ENCODE results near the gene MARCHF11. TPM values are rescaled to one million over a fixed set of nuclear protein-coding genes. Genes with fewer than 3 reads are reported as not detected.

The MARCHF11 gene
- polyA plus RNA-seq, 12 donors = not detected

DNA sequence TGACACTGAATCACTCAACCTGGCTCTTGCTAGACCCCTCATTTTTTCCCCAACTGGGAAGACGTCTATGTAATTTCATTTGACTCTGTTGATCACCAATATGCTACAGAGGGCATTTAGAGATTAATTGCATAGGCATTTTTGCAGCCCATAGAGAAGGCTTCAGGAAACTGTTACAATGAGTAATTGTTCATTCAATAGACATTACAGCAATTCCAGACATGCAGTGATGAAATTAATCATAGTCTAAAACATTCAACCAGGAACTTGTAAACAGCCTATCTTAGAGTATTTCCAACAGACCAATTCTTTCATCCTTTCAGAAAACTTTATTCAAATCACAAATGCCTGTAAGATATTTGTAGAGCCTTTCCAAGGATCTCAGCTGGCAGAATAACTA is 122.3 kb downstream of the MARCHF11 start:
- DNase-seq = no peak

DNA sequence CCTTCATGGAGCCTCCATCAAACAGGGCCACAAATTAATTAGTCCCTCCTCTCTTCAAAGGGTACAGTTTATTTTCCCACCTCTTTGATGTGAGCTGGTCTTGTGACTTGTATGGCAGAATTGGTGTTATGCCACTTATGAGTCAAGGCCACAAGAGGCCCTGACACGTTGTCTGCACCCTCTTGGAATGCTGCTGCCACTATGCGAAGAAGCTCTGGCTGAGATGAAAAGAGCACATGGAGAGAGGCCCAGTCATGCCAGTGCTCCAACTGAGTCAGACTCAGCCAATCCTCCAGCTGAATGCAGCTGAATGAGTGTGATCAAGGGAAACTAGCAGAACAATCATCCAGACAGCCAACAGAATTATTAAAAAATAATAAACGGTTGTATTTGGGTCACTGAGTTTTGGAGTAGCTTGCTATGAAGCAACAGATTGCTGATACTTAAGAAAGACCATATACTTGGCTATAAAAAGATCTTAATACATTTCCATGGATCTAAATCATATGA is 128.3 kb downstream of the MARCHF11 start:
- DNase-seq = no peak

DNA sequence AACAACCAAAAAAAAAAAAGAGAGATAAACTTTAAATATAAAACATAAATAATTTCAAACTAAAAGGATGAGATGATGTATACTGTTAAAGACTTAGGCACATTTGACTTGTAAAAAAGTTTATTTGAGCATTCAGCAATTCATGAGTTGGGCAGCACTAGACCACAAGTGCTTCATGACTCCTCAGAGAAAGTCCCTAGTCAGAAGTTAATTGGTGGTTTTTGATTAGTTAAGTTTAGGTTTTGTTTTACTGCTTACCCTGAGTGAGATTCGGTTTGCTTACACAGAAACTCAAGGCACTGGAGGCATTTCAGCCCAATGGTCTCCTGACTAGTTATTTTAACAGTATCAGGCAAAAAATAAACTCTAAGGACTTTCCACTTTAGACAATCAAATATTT is 129.2 kb downstream of the MARCHF11 start:
- DNase-seq = no peak

DNA sequence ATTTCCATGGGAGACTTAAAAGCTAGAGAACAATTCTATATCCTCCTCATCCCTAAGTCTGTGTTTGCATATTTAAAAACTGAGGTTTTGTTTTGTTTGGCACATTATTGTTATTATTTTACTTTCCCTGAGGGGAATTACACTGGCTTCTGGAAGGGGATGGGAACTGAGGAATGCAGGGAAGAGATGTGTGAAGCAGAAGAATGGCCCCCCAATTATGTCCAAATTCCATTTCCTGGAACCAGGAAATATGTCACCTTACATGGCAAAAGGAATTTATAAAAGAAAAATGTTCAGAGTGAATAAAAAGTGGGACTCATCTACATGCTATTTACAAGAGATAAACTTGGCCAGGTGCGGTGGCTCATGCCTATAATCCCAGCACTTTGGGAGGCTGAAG is 129.8 kb downstream of the MARCHF11 start:
- no peak for DNase-seq

DNA sequence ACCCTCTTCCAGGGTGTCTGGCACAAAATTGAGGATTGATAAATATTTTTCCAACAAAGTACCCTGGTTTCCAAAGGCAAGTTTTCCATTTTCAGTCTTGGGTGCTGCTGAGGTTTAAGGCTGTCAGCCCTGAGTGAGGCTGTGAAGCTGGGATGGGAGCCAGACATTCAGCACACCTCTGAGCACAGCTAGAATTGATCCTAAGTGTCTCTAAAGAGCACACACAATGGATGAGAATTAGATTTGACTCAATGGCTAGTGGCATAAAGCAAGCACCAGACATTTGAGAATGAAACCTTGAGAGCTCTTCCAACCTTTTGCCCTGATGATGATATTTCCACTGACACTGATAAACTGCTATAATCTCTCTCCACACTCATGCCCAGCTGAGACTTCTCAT is 131.5 kb downstream of the MARCHF11 start:
- no peak for DNase-seq

DNA sequence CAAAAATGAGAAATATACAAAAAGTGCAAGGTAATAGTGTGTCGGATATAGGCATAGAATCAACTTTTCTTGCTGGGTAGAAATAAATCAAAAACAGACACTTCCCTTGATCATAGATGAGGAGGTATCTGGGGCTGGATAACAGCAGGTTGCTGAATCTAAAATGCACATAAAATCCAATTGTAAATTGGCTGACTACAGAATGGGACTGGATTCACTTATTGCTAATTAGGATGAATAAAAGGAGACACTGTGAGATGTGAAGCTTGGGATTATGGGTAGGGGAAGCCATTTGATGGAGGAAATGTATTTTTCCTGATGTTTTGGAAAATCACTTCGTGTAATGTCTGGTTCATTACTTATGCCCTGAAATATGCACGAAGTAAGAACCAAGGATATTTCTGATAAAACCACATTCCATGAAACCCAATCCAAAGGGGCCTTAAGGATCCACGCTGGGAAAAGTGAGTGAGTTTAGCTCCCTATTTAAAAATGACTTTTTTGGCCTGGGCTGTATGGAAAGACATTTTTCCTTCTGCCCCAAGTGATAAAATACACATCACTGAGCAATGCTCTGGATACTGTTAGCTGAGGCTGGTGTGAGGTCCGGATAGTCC is 136.1 kb downstream of the MARCHF11 start:
- DNase-seq = no peak

DNA sequence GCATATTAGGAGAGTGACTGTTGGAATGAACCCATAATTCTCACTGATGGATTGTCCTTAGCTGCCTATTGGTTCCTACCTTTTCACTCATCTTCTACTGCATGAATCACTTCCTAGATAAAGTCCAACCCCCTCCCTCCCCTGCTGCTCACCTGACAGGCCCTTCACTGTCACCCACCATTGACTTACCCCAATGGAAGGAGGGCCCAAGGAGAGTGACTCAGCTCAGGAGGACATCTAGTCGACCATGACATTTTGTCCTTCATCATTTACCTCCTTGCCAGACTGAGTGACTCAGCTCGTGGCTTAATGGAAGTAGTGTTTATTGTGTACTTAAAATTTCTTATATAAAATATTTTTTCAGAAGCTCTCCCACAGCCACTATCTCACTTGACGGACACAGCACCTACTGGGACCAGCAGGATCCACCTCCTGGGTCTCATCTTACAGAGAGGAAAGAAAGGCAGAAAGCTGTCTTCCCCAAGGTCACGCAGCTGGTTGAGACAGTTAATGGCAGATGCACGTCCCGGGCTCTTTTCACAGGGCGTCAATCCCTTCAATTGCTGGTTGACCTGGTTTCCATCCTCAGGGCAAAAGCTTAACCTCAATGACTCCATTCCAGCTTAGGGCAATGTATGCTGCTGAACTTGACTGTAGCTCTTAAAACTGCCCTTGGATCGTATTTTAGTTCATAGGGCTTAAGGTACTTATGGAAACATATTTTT is 142.3 kb downstream of the MARCHF11 start:
- DNase-seq = no peak

DNA sequence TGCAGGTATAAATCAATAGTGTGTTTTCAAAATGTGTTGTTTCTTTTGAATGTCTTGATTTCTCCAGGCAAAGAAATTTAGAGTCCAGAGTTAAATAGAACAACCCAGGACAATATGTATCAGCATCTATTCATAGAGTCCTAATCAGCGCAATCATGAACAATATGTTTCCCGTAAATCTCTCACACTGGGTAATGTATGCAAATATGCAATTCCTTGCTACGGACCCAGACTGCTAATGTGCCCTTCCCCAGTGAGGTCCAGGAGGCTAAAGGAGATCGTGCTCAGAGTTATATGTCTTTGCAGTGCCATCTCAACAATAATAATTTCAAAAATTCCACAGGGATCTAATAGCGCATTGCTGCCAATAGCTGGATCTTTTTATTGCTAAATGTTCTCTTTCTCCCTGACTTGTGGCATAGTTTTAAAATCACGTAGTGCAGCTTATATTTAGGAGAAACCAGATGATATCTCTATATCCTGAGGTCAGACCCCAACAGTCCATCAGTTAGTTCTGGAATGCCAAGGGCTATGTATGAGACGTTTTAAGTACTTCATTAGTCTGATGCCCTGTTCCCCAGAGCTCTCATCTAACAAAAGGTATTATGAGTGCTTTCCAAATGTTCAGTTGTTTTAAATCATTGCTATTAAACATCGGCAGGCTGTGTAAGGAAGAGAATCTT is 145.1 kb downstream of the MARCHF11 start:
- no peak for DNase-seq

DNA sequence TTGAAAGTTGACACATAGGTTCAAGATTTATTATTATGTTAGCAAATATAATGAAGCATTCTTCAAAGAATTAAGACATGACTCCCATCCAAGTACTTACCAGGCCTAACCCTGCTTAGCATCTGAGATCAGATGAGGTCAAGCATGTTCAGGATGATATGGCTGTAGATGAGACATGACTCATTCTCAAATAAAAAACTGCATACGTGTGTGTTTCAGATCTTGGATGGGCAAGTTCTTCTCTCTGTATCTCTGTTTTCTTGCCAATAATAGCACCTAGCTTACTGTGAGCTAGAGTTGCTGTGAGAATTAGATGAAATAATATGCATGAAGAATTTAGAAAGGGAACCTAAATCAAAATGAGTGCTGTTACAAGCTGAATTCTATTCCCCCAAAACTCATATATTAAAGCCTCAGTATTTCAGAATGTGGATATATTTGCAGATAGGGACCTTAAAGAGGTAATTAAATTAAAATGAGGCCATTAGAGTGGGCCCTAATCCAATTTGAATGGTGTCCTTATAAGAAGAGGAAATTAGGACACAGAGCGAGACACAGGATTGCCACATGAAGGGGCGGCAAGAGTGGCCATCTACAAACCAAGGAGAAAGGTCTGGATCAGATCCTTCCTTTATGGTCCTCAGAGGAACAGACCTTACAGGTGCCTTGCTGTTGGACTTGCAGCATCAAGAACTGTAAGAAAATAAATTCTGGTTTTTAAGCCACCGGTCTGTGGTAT is 146.2 kb downstream of the MARCHF11 start:
- DNase-seq = no peak

DNA sequence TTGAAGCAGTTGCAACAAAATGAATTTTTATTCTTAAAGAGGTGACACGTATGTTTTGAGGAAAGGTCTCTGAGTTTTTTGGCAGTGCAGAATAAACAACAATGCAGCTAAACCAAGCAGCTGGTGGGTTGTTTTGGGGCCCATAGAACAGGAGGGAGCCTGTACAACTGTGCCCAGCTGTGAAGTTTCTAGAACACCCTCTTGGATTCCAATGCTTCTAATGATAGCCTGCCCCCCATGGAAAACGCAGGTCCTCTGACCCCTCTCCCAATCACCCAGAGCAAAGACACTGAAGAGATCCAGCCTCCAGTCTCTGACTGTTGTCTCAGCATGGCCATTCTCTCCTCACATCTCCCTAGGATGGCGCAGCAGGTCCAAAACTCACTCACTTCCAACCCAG is 150.9 kb downstream of the MARCHF11 start:
- DNase-seq = no peak

DNA sequence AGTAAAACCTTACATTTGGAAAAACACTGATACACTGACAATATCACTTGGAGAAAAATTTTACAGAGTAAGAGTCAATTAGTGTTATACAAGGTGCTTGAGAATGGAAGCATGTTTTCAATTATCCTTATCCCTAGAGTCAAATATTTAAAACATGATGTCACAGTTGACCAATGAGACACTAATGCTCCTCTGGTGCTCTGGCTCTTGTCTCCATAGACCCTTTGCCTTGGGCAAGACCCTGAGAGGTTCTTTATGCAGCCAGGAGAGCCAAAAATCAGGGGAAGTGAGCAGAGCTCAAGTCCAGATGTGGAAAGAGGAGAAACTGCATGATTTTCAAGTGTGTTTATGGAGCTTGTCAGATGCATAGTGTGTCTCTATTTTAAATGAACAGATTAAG is 153.9 kb downstream of the MARCHF11 start:
- no peak for DNase-seq

DNA sequence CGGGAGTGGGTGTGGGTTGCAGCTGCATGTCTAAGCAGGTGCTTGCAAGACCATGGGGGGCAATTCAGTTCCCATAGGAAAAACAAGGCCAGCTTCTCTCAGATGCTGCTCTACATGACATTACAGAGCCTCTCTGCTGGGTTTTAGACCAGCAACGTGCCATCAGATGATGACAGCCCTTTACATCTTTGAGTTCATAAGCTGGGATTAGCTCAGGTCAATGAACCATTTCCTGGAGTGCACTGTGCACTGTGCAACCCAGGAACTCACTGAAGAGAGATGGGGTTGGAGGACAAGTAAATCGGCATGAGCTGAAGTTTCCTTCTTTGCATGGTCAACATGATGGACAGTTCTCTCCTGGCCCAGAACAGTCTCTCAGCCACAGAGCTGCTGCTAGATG is 160.6 kb downstream of the MARCHF11 start:
- no peak for DNase-seq

DNA sequence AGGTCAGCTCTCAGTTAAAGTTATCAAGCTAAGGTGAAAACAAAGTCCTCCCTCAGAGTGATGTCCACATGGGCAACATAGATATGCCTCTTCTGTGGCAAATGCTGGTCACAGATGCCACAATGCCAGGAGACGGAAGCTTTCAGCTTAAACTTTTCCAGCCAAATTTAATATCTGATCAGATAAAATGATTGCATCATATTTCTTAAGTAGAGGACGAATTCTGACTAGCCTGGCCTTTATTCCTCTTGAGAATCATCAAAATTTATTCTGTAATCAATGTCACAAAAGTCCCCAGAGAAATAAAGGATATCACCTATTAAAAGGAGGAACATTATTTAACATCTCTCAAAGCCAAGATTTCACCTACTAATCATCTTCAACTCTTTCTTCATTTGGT is 161.9 kb downstream of the MARCHF11 start:
- DNase-seq = no peak
